SU-DHL-6 (cell line): ENCODE measurements around the gene FOLR3.

Experiments
- H2AFZ ChIP-seq: fragments of 200-600 bp; sonication (generic); 2 replicates; pipeline ENCODE4 v1.6.1; 2014; ENCODE audit warnings: low read depth, mild to moderate bottlenecking, moderate library complexity, mixed read lengths, antibody characterized with exemption, low read length; ENCODE audit not compliant: severe bottlenecking
- H3F3A ChIP-seq: fragments of 200-600 bp; shearing (Covaris generic); 2 replicates; pipeline ENCODE4 v1.6.0; 2016; ENCODE audit warnings: antibody characterized with exemption, mild to moderate bottlenecking; ENCODE audit not compliant: insufficient read depth
- H3K27ac ChIP-seq: fragments of 200-600 bp; sonication (generic); 2 replicates; pipeline ENCODE4 v1.5.1; 2016; ENCODE audit warnings: low read depth, mild to moderate bottlenecking, low read length, moderate library complexity, mixed read lengths
- H3K27me3 ChIP-seq: fragments of 200-600 bp; sonication (generic), shearing (Covaris generic); 2 replicates; pipeline ENCODE4 v1.6.0; 2014; ENCODE audit warnings: mild to moderate bottlenecking, low read length
- H3K36me3 ChIP-seq: fragments of 200-600 bp; sonication (generic); 2 replicates; pipeline ENCODE4 v1.6.1; 2014; ENCODE audit warnings: mild to moderate bottlenecking, low read length, mixed read lengths
- H3K4me2 ChIP-seq: fragments of 300-600, 200-600 bp; shearing (Covaris generic), sonication (generic); 2 replicates; pipeline ENCODE4 v1.6.0; 2014; ENCODE audit warnings: low read length, low read depth, mild to moderate bottlenecking; ENCODE audit not compliant: poor library complexity, severe bottlenecking
- H3K4me3 ChIP-seq: fragments of 200-600 bp; sonication (generic); 2 replicates; pipeline ENCODE4 v1.5.1; 2014; ENCODE audit warnings: antibody characterized with exemption, low read length, mild to moderate bottlenecking, mixed read lengths; ENCODE audit not compliant: insufficient read depth, poor library complexity, severe bottlenecking
- H3K79me2 ChIP-seq: fragments of 200-600 bp; sonication (generic); 2 replicates; pipeline ENCODE4 v1.6.1; 2014; ENCODE audit warnings: mild to moderate bottlenecking, low read length, moderate library complexity; ENCODE audit not compliant: insufficient read depth
- H3K9ac ChIP-seq: fragments of 200-600 bp; sonication (generic); 2 replicates; pipeline ENCODE4 v1.7.0; 2014; ENCODE audit warnings: mild to moderate bottlenecking, low read length
- H3K9me2 ChIP-seq: fragments of 200-600 bp; sonication (generic); replicated peaks from 2 replicates; pipeline ENCODE4 v1.6.1; 2014; ENCODE audit warnings: low read length; ENCODE audit not compliant: insufficient read depth
- H3K9me3 ChIP-seq: fragments of 200-600 bp; sonication (generic); 2 replicates; pipeline ENCODE4 v1.6.1; 2014; ENCODE audit warnings: low read length, mixed read lengths; ENCODE audit not compliant: insufficient read depth
- H4K20me1 ChIP-seq: fragments of 200-600 bp; sonication (generic); 2 replicates; pipeline ENCODE4 v1.6.1; 2014; ENCODE audit warnings: low read depth, mild to moderate bottlenecking, antibody characterized with exemption, low read length, moderate library complexity, mixed read lengths
- CTCF ChIP-seq: fragments of 200-600 bp; sonication (generic); IDR thresholded peaks from one replicate; pipeline ENCODE4 v1.5.1; 2017; ENCODE audit warnings: antibody characterized with exemption, mild to moderate bottlenecking, low read length, moderate library complexity; ENCODE audit not compliant: insufficient read depth, poor library complexity, severe bottlenecking
- EZH2phosphoT487 ChIP-seq: fragments of 200-600 bp; sonication (generic), shearing (Covaris generic); conservative IDR thresholded peaks from 2 replicates; pipeline ENCODE4 v1.6.1; 2018; ENCODE audit warnings: mild to moderate bottlenecking, antibody characterized with exemption, low read length, moderate library complexity, mixed read lengths

The FOLR3 gene

GRCh38 chr11:72138821-72139390, 3.4 kb downstream of the FOLR3 start:
- TF ChIP-seq EZH2phosphoT487 (no peak), CTCF (no peak)
- no peaks in the 10 kb centered on the region for H3K79me2 ChIP-seq
- H3K4me3 ChIP-seq: no peak overlapping the region
- H3K9ac ChIP-seq: no peak overlapping the region
- no peaks in the 10 kb centered on the region for H4K20me1 ChIP-seq
- no peak overlapping the region for H2AFZ ChIP-seq
- H3K9me3 ChIP-seq: no peaks in the 10 kb centered on the region
- H3F3A ChIP-seq: no peaks in the 10 kb centered on the region
- H3K27me3 ChIP-seq: no peaks in the 10 kb centered on the region
- no peaks in the 10 kb centered on the region for H3K9me2 ChIP-seq
- H3K4me2 ChIP-seq: no peak overlapping the region
- H3K27ac ChIP-seq: no peak overlapping the region
- no peaks in the 10 kb centered on the region for H3K36me3 ChIP-seq

GRCh38 chr11:72139500-72139899, 4.0 kb downstream of the FOLR3 start:
- Histone ChIP-seq H3K4me2 (no peak overlapping the region), H3F3A (no peaks in the 10 kb centered on the region), H3K36me3 (no peaks in the 10 kb centered on the region), H3K27me3 (no peaks in the 10 kb centered on the region), H3K9ac (no peak overlapping the region), H4K20me1 (no peaks in the 10 kb centered on the region), H3K27ac (no peak overlapping the region), H3K4me3 (no peak overlapping the region), H3K79me2 (no peaks in the 10 kb centered on the region), H3K9me3 (no peaks in the 10 kb centered on the region), H2AFZ (no peak overlapping the region), H3K9me2 (no peaks in the 10 kb centered on the region)
- TF ChIP-seq CTCF (no peak), EZH2phosphoT487 (no peak)

- Histone ChIP-seq H3K36me3 (no peaks in the 10 kb centered on the region), H3K27me3 (no peaks in the 10 kb centered on the region), H3K9ac (no peak overlapping the region), H3K27ac (no peak overlapping the region), H3K9me3 (no peaks in the 10 kb centered on the region), H3K79me2 (no peaks in the 10 kb centered on the region), H3K4me3 (no peak overlapping the region), H3F3A (no peaks in the 10 kb centered on the region), H2AFZ (no peak overlapping the region), H4K20me1 (no peaks in the 10 kb centered on the region), H3K9me2 (no peaks in the 10 kb centered on the region), H3K4me2 (no peak overlapping the region)
- TF ChIP-seq CTCF (no peak), EZH2phosphoT487 (no peak)
These were observed 5.1 kb downstream of the FOLR3 start for GRCh38 chr11:72140661-72141060.
